Astrocyte of the cerebellum (primary cell): Measurements from ENCODE around the gene LYAR.

Experiments used
- DNase-seq: peaks from one replicate; pipeline ENCODE4 v3.0.0-alpha.2; 2011; ENCODE audit warnings: low read depth
- H3K4me3 ChIP-seq: 2 replicates; pipeline ENCODE4 v1.5.1; 2011; ENCODE audit warnings: mild to moderate bottlenecking, low read depth, low read length, moderate library complexity
- CTCF ChIP-seq: IDR thresholded peaks from 2 replicates; pipeline ENCODE4 v1.5.1; 2012; ENCODE audit warnings: low read length, low read depth, moderate library complexity, mild to moderate bottlenecking; ENCODE audit errors: missing control alignments
- in situ Hi-C: cut with HindIII; loops from 2 replicates; pipeline ENCODE4 v1.10.0; 2017; ENCODE audit warnings: low sequenced_read_pairs

LYAR gene

GRCh38 chr4:4226606-4227438 lies 63.1 kb downstream of the LYAR start, which contains the start of gene OTOP1:
TSS of gene OTOP1 (minus strand) at chr4:4226929. CDS start at chr4:4226864, 65 bp downstream.
- no peak for TF ChIP-seq CTCF
- in situ Hi-C loops = no loop called here
- no peak for DNase-seq
- H3K4me3 ChIP-seq = no peak within 1 kb of the TSS

- no peak for DNase-seq
- TF ChIP-seq CTCF = no peak
- in situ Hi-C loops = no loop called here
- no peak overlapping the region for H3K4me3 ChIP-seq
These were observed 63.9 kb downstream of the LYAR start for GRCh38 chr4:4225915-4226605.
